Measurements from ENCODE around the gene RRP9.

Gene RRP9

DNA sequence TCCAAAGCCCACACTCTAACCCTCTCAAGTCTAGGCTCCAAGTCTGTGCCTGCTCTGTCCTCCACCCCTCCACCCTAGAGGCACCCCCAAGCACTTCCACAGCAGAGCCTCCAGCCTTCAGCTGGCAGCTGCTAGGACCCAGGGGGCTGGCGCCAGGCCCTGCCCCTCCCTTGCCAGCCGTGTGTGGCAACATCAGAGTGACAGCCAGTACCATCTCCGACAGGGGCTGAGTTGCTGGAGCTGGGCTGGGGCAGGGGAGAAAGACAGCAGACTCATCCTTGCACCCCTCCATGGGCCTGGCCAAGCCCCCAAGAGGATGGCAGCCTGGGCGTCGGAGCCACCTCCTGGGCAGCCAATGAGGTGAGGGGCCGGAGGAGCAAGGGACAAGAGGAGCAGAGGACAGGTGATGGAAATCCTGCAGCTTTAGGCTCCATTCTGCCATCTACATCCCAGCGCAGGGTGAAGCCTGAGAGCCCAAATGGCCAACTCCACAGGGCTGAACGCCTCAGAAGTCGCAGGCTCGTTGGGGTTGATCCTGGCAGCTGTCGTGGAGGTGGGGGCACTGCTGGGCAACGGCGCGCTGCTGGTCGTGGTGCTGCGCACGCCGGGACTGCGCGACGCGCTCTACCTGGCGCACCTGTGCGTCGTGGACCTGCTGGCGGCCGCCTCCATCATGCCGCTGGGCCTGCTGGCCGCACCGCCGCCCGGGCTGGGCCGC is 13.6 kb upstream of the RRP9 start, which contains the start of gene GPR62:
TSS of gene GPR62 (plus strand) at position 207 of the 718 bp plus-strand sequence. CDS start at position 479, 272 bp downstream.
- no peak for DNase-seq

DNA sequence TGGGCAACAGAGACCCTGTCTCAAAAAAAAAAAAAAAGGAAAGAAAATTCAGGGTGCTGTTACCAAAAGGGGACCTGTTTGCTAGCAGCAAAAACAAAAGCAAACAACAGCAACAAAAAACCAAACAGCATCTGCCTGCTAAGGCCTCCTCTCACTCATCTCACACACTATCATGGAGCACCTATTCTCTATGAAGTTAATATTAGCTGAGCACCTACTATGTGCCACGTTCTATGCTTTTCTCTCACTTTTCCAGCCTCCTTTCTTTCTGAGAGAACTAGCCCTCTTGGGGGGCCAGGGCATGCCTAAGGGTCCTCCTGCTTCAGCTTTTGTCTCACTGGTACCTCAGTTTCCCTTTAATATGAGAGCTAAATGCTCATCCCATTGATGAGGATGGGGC is 13.0 kb upstream of the RRP9 start:
- DNase-seq, result no peak

DNA sequence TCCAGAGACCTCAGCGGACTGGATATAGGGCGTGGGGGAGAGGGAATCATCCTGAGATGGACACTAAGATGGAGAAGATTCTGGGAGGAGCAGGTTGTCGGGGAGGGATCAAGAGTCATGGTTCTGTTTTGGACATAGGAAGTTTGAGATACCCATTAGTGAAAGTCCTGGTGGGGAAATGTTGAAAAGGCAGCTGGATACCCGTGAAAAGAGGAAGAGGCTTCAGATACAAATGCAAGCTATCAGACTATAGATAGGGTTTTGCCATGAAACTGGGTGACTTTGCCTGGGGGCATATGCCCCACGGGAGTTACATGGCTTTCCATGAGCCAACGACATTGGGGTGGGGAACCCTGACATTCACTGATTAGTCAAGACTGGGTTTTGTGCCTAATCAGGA is 12.4 kb upstream of the RRP9 start:
- no peak for DNase-seq

DNA sequence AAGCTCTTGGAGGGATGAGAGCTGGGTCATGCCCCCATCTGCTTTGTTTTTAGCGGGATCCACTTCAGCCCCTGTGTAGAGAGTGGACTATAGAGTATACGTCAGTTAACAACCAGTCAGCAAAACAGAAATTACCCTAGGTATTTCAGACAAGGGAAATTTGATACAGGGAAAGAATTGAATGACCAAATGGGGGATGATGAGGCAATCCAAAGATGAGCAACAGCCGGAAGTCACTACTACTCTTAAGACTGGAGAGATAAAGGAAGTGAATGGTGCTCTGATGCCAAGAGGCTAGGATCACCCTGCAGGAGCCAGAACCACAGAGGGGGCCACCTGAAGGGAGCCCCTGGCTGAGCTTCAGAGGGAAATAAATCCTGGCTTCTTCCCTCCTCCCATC is 11.7 kb upstream of the RRP9 start:
- DNase-seq, result no peak

DNA sequence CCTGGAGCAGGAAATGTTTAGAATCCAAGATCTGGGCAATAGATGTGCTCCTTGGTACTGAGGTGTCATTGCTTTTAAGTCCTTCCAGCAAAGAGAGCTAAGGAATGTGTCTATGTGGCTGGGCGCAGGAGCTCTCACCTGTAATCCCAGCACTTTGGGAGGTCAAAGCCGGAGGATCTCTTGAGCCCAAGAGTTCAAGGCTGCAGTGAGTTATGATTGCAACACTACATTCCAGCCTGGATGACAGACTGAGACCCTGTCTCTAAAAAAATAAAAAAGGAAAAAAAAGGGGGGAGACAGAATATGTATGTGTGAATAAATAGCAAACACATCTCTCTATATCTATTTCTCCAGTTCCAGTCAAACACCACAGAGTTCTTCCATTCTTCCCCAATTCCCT is 9.2 kb upstream of the RRP9 start:
- DNase-seq, result no peak

DNA sequence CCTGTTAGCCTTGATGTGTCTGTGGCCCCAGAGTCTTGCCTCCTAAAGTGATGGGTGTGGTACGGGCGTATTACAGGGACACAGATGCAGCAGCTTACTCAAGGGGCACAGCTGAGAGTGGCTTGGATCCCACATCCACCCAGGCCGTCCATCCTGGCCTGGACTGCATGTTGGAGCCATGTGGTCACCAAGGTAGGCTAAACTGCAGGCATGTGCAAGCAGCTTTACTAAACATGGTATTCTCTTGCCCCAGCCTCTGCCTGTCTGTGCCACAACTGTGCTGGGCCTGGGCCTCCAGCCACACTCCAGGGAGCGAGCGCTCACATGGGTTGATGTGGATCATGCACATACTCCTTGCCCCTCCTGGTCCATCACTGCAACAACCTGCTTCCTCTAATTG is 7.4 kb upstream of the RRP9 start:
- DNase-seq, result no peak

DNA sequence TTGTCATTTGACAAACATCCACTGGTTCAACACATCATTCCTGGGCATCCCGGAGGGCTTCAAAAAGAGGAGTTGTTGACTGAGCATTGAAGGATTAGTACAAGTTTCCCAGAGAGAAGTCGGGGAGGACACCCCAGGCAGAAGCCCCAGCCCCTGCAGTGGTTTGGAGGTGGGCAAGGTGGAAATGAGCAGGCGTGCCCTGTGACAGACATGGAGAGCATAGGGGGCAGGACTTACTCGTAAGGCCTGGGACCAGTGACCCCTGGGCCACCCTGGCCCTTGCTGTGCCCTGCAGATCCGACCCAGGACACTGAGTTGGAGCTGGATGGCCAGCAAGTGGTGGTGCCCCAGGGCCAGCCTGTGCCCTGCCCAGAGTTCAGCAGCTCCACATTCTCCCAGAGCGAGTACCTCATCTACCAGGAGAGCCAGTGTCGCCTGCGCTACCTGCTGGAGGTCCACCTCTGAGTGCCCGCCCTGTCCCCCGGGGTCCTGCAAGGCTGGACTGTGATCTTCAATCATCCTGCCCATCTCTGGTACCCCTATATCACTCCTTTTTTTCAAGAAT is 6.4 kb upstream of the RRP9 start:
- DNase-seq, result no peak

DNA sequence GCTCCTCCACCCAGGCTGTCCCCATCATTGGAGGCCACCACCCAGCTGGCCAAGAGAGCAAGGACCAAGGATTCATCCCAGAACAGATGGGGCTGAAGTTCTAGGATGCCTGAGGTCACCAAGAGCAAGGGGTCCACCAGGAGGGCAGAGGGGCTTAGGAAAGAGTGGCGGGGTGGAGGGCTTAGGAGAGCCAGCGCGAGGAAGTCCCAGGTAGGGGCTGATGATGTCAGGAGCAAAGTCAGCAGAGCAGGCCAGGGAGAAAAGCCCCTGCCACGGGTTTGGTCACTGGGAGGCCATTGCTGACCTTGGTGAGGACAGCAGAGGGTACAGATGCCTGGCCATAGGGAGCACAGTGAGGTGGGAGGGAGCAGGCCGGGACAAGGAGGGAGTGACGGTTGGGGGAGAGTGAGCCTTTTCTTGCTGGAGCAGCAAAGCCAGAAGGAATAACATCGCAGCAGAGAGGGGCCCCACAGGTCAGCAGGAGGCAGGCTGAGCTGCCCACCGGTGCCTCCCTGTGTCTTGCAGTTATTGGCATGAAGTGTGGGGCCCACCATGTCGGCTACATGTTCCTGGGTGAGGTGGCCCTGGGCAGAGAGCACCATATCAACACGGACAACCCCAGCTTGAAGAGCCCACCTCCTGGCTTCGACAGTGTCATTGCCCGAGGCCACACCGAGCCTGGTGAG is 5.7 kb upstream of the RRP9 start:
- DNase-seq, result no peak

DNA sequence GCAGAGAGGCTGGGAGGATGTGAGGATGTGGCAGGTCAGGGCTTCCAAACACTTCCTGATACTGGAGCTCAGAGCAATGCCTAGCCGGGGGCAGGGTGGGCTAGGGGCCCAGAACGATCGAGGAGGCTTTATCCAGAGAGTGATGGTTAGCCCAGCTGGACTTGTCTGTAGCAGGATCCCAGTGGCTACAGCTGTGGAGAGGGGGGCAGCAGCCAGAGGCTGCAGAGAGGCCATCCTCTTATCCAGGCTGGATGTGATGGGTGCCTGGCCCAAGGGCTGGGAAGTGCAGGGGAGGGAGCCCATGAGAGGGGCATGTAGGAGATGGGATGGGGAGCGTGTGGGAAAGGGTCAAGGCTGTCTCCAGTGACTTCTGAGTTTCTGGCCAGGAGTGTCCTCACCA is 5.1 kb upstream of the RRP9 start:
- no peak for DNase-seq

GRCh38 chr3:51945926-51946705 is 4.4 kb upstream of the RRP9 start:
- DNase-seq, result no peak

- no peak for DNase-seq
These were observed 3.5 kb upstream of the RRP9 start for GRCh38 chr3:51945031-51945840.

DNA sequence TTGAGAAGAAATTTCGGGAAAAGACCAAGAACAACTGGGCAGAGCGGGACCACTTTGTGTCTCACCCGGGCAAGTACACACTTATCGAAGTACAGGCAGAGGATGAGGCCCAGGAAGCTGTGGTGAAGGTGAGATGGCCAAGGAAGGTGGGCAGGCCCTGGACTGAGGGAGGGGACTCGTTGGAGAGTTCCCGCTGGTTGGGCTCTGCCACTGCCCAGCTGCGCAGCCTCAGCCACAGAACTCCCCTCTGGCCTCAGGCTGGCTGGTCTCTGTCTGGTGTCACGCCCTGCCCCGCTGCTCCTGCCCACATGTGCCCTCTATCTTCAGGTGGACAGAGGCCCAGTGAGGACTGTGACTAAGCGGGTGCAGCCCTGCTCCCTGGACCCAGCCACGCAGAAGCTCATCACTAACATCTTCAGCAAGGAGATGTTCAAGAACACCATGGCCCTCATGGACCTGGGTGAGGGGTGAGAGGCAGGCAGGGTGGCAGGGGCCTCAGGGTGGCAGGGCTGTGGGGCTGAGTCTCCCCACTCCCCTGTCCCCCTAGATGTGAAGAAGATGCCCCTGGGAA is 2.8 kb upstream of the RRP9 start:
- no peak for DNase-seq

DNA sequence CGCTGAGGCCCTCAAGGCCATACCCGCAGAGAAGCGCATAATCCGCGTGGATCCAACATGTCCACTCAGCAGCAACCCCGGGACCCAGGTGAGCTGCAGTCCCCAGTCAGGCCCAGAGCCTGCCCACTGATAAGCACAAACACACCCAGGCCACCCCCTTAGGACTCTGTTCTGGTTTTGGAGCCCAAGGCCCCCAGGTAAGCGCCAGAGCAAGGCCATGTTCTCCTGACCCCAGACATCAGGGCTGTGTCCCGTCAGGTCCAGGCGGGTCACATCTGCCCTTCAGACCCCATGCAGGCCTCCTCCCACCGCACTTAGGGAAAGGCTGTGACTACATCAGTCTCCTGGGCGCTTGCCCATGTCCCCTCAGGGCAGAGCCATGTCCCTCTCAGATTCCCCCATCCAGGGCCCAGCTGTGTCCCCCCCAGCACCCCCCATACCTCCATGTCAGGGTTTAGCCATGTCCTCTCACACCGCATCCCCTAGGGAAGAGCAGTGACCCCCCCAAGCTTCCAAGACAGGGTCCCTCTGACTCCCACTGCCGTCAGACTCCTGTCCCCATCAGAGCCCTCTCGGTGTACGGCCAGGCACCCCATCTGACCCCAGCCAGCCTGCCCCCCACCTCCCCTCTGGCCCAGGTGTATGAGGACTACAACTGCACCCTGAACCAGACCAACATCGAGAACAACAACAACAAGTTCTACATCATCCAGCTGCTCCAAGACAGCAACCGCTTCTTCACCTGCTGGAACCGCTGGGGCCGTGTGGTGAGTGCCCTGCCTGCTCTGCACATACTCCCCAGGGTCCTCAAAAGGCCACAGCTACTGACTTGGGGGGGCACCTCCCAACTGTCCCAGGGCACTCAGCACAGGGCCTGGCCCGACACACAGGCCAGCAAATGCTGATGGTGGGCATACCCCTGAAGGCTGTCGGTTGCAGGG is 2.0 kb upstream of the RRP9 start:
- DNase-seq, result no peak

GRCh38 chr3:51942603-51943450 is 1.1 kb upstream of the RRP9 start:
- peak; percentile 73 for DNase-seq

DNA sequence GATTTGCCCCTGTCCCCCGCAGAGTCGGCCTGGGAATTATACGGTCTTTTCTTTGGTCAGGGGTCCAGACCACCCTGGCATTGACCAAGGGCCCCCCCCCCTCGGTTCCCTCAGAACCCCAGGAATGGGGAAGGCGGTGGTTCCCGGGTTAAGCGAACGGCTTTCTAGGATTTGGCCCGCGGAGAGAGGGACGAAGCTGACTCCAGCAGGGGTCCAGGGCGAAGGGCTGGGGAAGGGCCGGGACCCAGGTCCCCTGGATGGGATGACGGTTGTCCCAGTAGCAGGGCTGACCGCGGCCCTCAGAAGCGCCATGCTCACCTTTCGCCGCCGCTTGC is 274 bp downstream of the RRP9 start:
- no peak for DNase-seq

DNA sequence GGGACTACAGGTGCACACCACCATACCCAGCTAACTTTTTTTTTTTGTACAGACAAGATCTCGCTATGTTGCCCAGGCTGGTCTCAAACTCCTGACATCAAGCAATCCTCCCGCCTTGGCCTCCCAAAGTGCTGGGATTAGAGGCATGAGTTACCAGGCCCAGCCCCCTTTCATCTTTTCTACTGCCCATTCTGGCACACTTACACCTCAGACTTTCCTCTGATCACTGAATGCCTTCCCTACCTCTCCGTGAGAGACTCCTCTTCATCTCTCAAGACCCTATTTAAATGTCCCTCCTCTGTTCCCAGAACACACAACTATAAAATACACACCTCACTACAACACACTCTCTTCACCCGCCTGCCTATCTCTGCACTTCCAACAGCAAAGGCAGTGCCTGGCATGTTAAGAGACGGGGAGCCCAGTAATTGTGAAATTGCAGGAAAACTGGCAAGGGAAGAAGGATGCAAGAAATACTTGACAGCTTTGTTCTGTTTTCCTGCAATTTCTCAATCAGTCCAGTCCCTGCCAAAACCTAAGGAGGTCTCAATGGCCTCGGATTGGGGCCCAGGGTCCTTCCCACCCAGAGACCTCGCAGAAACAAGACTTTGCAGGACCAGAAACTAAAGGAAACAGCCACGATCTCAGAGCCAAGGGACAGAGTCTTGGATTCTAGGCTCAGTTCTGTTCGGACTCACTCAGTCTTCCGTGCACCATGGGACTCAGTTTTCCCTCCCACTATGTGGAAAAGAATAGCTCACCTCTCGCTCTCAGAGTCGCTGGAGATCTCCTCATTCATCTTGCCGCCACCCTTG is 849 bp downstream of the RRP9 start:
- no peak for DNase-seq

GRCh38 chr3:51938780-51939425 is 2.8 kb downstream of the RRP9 start:
- DNase-seq, result no peak

- no peak for DNase-seq
These were observed 3.9 kb downstream of the RRP9 start for GRCh38 chr3:51937611-51938450.

All from stimulated activated CD4-positive, alpha-beta T cell treated with anti-CD3 and anti-CD28 coated beads, Interleukin-1b, Interleukin-23, amount 100 ng/mL, for 48 hours (primary cell).